Measurements from ENCODE around the gene KIFC3.
"Not testable (repeated sequence)": the region's sequence is repeated elsewhere in the genome, so short reads cannot be mapped to it uniquely, and the experiment has no call there.

Gene KIFC3

DNA sequence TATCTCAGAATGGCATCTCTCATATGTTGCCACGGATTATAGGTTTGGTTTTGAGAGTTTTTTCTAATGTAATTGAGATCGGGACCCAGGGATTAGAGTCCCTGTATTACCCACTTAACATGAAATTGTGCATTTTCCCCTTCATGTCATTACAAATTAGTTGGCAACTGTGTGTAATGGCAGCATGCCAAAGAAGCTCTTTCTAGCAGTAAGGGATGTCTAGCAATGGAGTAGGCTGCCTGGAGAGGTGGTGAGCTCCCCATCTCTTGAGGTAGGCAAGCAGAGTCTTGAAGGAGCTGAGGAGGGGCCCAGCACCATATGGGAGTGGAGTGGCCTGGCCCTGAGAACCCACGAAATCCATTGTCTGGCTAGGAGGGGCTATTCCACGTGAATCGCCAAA, 76.7 kb downstream of the KIFC3 start:
- Mint-ChIP-seq H3K4me1 (peaks cover 7% of the 10 kb centered on the region), H3K36me3 (peaks cover 2% of the 10 kb centered on the region), H3K4me3 (no peak overlapping the region), H3K27ac (peak overlapping the region; percentile 40), H3K27me3 (peaks cover 4% of the 10 kb centered on the region), H3K9me3 (peaks cover 10% of the 10 kb centered on the region)
- ATAC-seq (ENCODE audit: low read depth) (no peak), DNase-seq (ENCODE audit: low spot score in 2 of 2) (no peak)

DNA sequence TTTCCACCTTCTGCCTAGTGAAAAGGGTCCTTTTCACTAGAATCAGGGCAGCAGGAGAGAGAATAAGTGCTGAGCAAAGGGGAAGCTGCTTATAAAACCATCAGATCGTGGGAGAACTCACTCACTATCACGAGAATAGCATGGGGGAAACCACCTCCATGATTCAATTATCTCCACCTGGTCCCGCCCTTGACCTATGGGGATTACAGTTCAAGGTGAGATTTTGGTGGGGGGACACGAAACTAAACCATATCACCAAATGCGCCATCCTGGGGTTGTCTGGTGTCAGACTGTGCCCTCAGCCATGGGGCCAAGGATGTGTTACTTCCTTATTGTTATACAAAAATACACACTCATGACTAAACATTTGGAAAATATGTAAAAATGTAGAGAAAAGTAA, 77.1 kb downstream of the KIFC3 start:
- no peak overlapping the region for H3K4me3 Mint-ChIP-seq
- H3K27me3 Mint-ChIP-seq, result peaks cover 4% of the 10 kb centered on the region
- peak overlapping the region; percentile 40 for H3K27ac Mint-ChIP-seq
- H3K36me3 Mint-ChIP-seq, result peaks cover 2% of the 10 kb centered on the region
- ATAC-seq (ENCODE audit: low read depth) (peak; percentile 66), DNase-seq (ENCODE audit: low spot score in 2 of 2) (no peak)
- H3K9me3 Mint-ChIP-seq, result peaks cover 10% of the 10 kb centered on the region
- peaks cover 7% of the 10 kb centered on the region for H3K4me1 Mint-ChIP-seq

DNA sequence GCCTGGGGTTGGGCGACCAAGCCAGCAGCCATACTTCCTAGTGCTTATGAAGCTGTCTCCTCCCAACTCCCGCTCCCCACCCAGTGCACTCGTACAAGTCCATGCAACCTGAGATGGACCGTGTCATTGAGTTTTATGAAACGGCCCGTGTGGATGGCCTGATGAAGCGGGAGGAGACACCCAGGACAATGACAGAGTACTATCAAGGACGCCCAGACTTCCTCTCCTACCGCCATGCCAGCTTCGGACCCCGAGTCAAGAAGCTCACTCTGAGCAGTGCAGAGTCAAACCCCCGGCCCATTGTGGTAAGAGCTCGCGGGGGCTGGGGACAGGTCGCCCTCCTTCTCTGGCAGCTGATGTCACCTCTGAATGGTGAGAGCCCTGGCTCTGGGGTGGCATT, 77.8 kb downstream of the KIFC3 start:
- DNase-seq (ENCODE audit: low spot score in 2 of 2), result no peak
- Mint-ChIP-seq H3K36me3 (peaks cover 2% of the 10 kb centered on the region), H3K27me3 (peaks cover 6% of the 10 kb centered on the region), H3K4me1 (peaks cover 7% of the 10 kb centered on the region), H3K27ac (peak overlapping the region; percentile 40), H3K9me3 (peaks cover 5% of the 10 kb centered on the region), H3K4me3 (no peak overlapping the region)
- no peak for ATAC-seq (ENCODE audit: low read depth)

DNA sequence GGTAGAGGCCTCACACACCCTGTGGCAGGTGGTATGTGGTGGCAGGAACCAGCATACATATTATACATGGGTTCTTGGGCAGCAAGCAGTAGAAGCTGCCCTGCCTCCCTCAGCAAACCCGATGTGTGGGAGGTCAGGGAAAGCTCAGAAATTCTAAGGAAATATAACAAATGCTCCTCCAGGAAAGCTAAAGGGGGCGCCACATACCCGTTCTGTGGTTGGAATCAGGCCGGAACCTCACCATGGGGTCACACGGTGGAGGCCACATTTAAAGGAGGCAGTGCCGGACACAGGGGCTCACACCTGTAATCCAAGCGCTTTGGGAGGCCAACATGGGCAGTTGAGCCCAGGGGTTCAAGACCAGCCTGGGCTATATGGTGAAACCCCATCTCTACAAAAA, 79.1 kb downstream of the KIFC3 start:
- no peaks in the 10 kb centered on the region for H3K36me3 Mint-ChIP-seq
- DNase-seq (ENCODE audit: low spot score in 2 of 2), result no peak
- no peaks in the 10 kb centered on the region for H3K9me3 Mint-ChIP-seq
- H3K4me1 Mint-ChIP-seq, result peaks cover 7% of the 10 kb centered on the region
- no peak for ATAC-seq (ENCODE audit: low read depth)
- H3K27me3 Mint-ChIP-seq, result peaks cover 4% of the 10 kb centered on the region
- no peak overlapping the region for H3K27ac Mint-ChIP-seq
- H3K4me3 Mint-ChIP-seq, result no peak overlapping the region

DNA sequence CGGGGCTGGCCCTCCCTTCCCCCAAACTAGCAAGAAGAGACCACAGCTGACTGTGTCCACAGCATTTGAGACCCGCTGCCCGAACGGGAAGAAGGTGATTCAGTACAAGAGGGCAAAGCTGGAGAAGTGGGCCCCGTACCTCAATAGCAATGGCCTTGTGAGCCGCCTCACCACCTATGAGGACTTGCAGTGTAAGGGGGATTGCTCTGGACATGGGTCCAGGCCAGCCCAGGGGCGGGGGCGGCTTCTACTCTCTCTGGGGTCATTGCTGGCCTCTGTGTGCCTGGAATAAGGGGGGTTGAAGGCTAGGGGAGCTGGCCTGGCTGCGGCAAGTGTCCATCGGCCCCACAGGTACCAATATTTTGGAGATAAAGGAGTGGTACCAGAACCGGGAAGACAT, 79.6 kb downstream of the KIFC3 start:
- ATAC-seq (ENCODE audit: low read depth) (no peak), DNase-seq (ENCODE audit: low spot score in 2 of 2) (no peak)
- no peaks in the 10 kb centered on the region for H3K9me3 Mint-ChIP-seq
- no peak overlapping the region for H3K4me3 Mint-ChIP-seq
- H3K4me1 Mint-ChIP-seq, result peaks cover 7% of the 10 kb centered on the region
- no peak overlapping the region for H3K27ac Mint-ChIP-seq
- no peaks in the 10 kb centered on the region for H3K36me3 Mint-ChIP-seq
- H3K27me3 Mint-ChIP-seq, result peaks cover 6% of the 10 kb centered on the region

DNA sequence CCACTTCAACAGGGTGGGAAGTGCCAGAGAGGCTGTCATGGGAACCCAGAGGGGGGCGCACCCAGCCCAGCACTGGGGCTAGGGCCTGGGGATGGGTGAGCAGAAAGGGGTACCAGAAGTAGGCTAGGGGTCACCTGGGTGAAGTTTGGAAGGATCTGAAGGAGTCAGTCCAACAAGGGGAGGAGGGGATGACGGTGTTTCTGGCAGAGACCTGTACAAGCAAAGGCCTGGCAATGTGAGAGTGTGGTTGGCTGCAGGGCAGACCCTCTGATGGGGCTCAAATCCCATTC, 80.1 kb downstream of the KIFC3 start:
- DNase-seq (ENCODE audit: low spot score in 2 of 2) (no peak), ATAC-seq (ENCODE audit: low read depth) (no peak)
- no peak overlapping the region for H3K27ac Mint-ChIP-seq
- peaks cover 7% of the 10 kb centered on the region for H3K4me1 Mint-ChIP-seq
- H3K27me3 Mint-ChIP-seq, result peaks cover 6% of the 10 kb centered on the region
- H3K36me3 Mint-ChIP-seq, result no peaks in the 10 kb centered on the region
- no peak overlapping the region for H3K4me3 Mint-ChIP-seq
- no peaks in the 10 kb centered on the region for H3K9me3 Mint-ChIP-seq

DNA sequence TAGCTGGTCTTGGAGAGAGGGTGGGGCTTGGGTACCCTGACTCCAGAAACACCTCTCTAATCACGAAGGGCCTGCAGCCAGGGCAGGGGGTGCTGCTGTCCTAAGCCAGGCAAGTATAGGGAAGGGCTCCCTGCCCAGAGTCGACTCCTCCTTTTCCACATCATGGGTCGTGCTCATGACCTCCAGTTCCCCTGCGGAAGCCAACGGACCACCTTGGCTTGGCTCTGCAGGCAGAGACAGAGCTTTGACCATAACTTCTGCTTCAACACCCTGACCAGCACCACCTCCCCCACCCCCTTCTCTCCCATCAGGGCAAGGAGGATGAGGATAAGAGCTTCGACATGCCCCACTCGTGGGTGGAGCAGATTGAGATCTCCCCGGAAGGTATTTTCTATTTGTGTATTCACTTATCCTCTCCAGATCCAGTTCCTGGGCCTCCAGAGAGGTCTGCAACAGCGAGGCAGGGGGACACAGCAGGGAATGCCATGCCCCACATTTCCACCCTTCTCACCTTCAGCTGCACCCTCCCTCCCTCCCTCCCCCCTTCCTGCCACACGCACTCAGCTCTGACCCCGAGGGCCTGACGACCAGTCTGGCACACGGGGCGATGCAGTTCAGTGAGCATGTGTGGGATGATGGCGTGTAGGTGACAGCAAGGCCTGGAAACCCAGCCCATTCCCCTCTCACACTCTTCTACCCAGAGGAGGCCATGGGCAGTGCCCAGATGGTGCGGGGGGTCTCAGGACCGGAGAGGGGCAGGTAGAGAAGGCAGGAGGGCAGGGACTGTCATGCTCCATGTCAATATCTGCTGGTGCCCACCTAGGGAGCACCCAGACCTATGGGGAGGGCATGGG, 80.7 kb downstream of the KIFC3 start:
- H3K36me3 Mint-ChIP-seq, result no peaks in the 10 kb centered on the region
- H3K4me1 Mint-ChIP-seq, result peaks cover 7% of the 10 kb centered on the region
- peaks cover 6% of the 10 kb centered on the region for H3K27me3 Mint-ChIP-seq
- H3K27ac Mint-ChIP-seq, result no peak overlapping the region
- H3K9me3 Mint-ChIP-seq, result no peaks in the 10 kb centered on the region
- H3K4me3 Mint-ChIP-seq, result no peak overlapping the region
- DNase-seq (ENCODE audit: low spot score in 2 of 2), result no peak
- no peak for ATAC-seq (ENCODE audit: low read depth)

DNA sequence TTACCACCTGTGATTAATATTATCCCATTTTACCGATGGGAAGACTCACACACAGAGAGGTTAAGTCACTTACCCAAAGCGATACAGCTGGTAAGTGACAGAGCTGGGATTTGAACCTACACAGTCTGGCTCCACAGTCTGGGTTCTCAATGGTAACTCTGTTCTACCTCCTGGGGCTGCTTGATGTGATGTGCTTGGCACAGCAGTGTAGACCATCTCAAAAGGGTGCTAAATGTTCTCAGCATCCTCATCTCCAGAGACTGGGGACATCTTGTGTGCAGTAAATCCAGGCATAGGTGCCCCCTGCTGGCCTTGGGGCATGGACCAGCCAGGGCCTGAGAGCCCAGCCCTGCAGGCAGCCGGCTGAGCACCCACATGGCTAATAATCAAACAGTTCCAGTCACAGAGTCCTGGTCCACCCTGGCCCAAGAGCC, 82.1 kb downstream of the KIFC3 start:
- Mint-ChIP-seq H3K4me1 (peaks cover 3% of the 10 kb centered on the region), H3K4me3 (no peak overlapping the region), H3K36me3 (no peaks in the 10 kb centered on the region), H3K27me3 (peaks cover 6% of the 10 kb centered on the region), H3K27ac (no peak overlapping the region), H3K9me3 (no peaks in the 10 kb centered on the region)
- peak; percentile 43 for ATAC-seq (ENCODE audit: low read depth)
- DNase-seq (ENCODE audit: low spot score in 2 of 2), result no peak

DNA sequence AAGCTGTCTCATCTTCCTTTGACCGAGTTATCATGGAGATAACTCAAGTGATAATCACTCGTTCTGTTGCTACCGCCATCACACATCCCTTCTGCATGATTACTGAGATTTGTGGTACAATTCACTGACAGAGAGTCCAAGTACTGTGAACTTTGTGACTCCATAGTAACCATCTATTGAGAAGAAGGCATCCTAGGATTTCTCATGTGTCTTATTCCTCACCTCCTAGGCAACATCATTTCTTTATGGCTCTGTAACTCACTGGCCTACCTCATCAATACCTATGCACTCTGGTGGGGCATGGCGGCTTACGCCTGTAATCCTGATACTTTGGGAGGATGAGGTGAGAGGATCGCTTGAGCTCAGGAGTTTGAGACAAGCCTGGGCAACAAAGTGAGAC, 88.2 kb downstream of the KIFC3 start:
- Mint-ChIP-seq H3K27ac (no peak overlapping the region), H3K9me3 (no peaks in the 10 kb centered on the region), H3K4me1 (no peaks in the 10 kb centered on the region), H3K27me3 (peaks cover 3% of the 10 kb centered on the region), H3K36me3 (no peaks in the 10 kb centered on the region), H3K4me3 (no peak overlapping the region)
- ATAC-seq (ENCODE audit: low read depth) (no peak), DNase-seq (ENCODE audit: low spot score in 2 of 2) (no peak)

DNA sequence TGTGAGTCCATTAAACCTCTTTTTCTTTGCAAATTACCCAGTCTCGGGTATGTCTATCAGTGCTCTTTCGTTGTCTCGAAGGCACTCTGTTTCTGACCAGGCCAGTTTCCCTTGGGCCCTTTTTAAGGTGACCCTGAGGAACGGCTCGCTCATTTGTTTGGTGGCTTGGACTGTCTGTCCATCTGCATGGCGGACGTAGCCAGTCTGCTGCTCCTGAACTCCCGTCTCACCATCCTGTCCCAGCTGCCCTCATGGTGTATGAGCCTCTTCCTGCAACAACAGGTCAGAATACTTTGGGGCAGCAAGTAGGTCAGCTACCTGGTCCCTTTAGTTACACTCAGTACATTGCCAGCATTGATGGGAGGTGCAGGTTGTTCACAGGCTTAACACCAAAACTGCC, 88.7 kb downstream of the KIFC3 start:
- DNase-seq (ENCODE audit: low spot score in 2 of 2), result no peak
- Mint-ChIP-seq H3K27ac (no peak overlapping the region), H3K9me3 (no peaks in the 10 kb centered on the region), H3K27me3 (peaks cover 3% of the 10 kb centered on the region), H3K4me3 (no peak overlapping the region), H3K4me1 (no peaks in the 10 kb centered on the region), H3K36me3 (no peaks in the 10 kb centered on the region)
- no peak for ATAC-seq (ENCODE audit: low read depth)

DNA sequence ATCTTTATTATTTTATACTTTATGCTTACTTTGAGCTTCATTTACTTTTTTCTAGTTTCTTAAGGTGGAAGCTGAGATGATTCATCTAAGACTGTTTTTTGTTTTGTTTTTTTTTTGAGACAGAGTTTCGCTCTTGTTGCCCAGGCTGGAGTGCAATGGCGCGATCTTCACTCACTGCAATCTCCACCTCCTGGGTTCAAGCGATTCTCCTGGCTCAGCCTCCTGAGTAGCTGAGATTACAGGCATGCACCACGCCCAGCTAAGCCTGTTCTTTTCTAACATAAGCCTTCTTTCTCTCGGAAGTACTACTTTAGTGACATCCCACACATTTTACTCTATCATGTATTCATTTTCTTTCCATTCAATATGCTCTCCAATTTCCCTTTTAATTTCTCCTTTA, 89.7 kb downstream of the KIFC3 start:
- not testable (repeated sequence) for H3K4me1 Mint-ChIP-seq

DNA sequence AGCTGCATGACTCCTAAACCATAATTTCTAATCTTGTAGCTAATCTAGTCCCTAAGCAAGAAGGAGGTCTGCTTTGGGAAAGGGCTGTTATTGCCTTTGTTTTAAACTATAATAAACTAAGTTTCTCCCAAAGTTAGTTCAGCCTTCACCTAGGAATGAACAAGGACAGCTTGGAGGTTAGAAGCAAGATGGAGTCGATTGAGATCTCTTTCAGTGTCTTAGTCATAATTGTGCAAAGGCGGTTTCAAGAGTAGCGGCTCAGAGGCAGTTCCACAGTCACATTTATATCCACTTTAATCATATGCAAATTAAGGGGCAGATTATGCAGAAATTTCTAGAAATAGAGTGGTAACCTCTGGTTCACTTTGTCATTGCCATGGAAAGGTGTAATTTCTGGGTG, 90.3 kb downstream of the KIFC3 start:
- no peak for DNase-seq (ENCODE audit: low spot score in 2 of 2)
- Mint-ChIP-seq H3K27ac (no peak overlapping the region), H3K4me1 (no peaks in the 10 kb centered on the region), H3K27me3 (no peaks in the 10 kb centered on the region), H3K9me3 (no peaks in the 10 kb centered on the region), H3K4me3 (no peak overlapping the region), H3K36me3 (no peaks in the 10 kb centered on the region)
- no peak for ATAC-seq (ENCODE audit: low read depth)

More for the DNA sequence above, 89.7 kb downstream of the KIFC3 start:
- H3K36me3 Mint-ChIP-seq; ATAC-seq (ENCODE audit: low read depth); H3K27me3 Mint-ChIP-seq; H3K4me3 Mint-ChIP-seq; DNase-seq (ENCODE audit: low spot score in 2 of 2); H3K9me3 Mint-ChIP-seq; H3K27ac Mint-ChIP-seq: not testable (repeated sequence)

DNA sequence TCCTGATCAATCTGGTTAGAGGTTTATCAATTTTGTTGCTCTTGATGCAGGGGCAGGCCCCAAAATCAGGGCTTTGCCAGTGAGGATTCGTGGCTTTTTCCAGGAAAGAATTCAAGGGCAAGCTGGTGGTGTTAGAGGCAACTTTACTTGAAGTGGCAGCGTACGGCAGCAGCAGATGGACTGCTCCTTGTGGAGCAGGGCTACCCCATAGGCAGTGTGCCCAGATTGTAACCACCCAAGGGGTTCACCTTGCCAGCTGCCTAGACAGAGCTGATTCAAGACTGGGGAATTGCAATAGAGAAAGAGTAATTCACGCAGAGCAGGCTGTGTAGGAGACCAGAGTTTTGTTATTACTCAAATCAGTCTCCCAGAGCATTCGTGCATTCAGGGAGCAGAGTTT, 90.9 kb downstream of the KIFC3 start:
- no peak for DNase-seq (ENCODE audit: low spot score in 2 of 2)
- Mint-ChIP-seq H3K27ac (no peak overlapping the region), H3K27me3 (peaks cover 5% of the 10 kb centered on the region), H3K9me3 (peaks cover 4% of the 10 kb centered on the region), H3K4me1 (no peaks in the 10 kb centered on the region), H3K4me3 (no peak overlapping the region), H3K36me3 (peaks cover 5% of the 10 kb centered on the region)
- no peak for ATAC-seq (ENCODE audit: low read depth)

DNA sequence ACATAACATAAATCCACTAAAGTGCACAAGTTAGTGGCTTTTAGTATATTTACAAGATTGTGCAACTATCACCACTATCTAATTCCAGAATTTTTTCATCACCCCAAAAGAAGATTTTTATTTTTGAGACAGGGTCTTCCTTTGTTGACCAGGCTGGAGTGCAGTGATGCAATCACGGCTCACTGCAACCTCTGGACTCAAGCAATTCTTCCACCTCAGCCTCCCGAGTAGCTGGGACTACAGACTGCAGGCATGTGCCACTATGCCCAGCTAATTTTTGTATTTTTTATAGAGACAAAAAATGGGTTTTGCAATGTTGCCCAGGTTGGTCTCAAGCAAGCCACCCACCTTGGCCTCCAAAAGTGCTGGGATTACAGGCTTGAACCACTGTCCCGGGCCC, 92.6 kb downstream of the KIFC3 start:
- Mint-ChIP-seq H3K36me3 (peaks cover 5% of the 10 kb centered on the region), H3K9me3 (peaks cover 4% of the 10 kb centered on the region), H3K4me3 (no peak overlapping the region), H3K27me3 (peaks cover 14% of the 10 kb centered on the region), H3K27ac (no peak overlapping the region), H3K4me1 (no peaks in the 10 kb centered on the region)
- ATAC-seq (ENCODE audit: low read depth) (no peak), DNase-seq (ENCODE audit: low spot score in 2 of 2) (no peak)
